ENCODE data around the gene ZNF316.

ZNF316 gene

GRCh38 chr7:6680146-6680545, 43.0 kb downstream of the ZNF316 start:
- DNase-seq (ENCODE audit: low read depth in 1 of 2, low spot score in 1 of 2) = no peak

DNA sequence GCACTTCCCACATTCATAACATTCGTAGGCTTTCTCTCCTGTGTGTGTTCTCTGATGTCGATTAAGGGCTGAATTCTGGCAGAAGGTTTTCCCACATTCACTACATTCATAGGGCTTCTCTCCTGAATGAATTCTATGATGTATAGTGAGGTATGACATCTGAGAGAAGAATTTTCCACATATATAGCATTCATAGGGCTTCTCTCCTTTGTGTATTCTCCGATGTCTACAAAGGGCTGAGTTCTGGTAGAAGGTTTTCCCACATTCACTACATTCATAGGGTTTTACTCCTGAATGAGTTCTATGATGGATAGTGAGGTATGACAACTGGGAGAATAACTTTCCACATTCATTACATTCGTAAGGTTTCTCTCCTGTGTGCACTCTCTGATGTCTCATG, 54.0 kb downstream of the ZNF316 start:
- DNase-seq (ENCODE audit: low read depth in 1 of 2, low spot score in 1 of 2) = no peak

- no peak for DNase-seq (ENCODE audit: low read depth in 1 of 2, low spot score in 1 of 2)
Observed at GRCh38 chr7:6691609-6692106, 54.5 kb downstream of the ZNF316 start.

GRCh38 chr7:6700793-6701192, 63.7 kb downstream of the ZNF316 start:
- no peak for DNase-seq (ENCODE audit: low read depth in 1 of 2, low spot score in 1 of 2)

DNA sequence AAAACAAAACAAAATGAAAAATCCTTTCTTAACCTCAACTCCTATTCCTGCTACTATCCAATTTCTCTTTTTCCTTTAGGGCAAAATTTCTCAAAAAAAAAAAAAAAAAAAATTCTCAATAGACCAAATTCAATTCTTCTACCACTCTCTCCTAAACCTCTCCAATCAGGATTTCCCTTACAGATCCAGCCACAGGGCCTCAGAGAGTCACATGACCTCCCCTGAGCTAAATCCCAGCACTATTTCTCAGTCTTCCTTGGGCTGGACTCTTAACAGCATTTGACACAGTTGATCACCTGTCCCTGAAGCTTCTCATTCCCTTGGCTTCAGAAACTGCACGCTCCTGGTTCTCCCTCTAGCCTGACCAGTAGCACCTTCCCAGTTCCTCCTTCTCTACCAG, 64.7 kb downstream of the ZNF316 start:
- DNase-seq (ENCODE audit: low read depth in 1 of 2, low spot score in 1 of 2) = no peak
